Stimulated activated CD4-positive, alpha-beta T cell treated with anti-CD3 and anti-CD28 coated beads, Interleukin-1b, Interleukin-23, amount 100 ng/mL, for 4 hours (primary cell): Measurements from ENCODE around the gene UBAC2.
"Not testable (repeated sequence)": the region's sequence is repeated elsewhere in the genome, so short reads cannot be mapped to it uniquely, and the experiment has no call there.

Source experiments
- DNase-seq, 2 donors: peaks; one replicate each; pipeline ENCODE4 v3.0.0-alpha.2; 2020; ENCODE audit warnings: low read depth in 2 of 2

UBAC2 gene

DNA sequence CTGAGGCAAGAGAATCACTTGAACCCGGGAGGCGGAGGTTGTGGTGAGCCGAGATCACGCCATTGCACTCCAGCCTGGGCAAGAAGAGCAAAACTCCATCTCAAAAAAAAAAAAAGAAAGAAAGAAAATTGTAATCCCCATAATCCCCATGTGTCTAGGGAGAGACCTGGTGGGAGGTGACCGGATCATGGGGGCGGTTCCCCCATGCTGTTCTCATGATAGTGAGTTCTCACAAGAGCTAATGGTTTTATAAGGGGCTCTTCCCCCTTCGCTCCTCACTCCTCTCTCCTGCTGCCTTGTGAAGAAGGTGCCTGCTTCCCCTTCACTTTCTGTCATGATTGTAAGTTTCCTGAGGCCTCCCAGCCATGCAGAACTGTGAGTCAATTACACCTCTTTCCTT, 192.7 kb downstream of the UBAC2 start:
- DNase-seq: not testable (repeated sequence)

DNA sequence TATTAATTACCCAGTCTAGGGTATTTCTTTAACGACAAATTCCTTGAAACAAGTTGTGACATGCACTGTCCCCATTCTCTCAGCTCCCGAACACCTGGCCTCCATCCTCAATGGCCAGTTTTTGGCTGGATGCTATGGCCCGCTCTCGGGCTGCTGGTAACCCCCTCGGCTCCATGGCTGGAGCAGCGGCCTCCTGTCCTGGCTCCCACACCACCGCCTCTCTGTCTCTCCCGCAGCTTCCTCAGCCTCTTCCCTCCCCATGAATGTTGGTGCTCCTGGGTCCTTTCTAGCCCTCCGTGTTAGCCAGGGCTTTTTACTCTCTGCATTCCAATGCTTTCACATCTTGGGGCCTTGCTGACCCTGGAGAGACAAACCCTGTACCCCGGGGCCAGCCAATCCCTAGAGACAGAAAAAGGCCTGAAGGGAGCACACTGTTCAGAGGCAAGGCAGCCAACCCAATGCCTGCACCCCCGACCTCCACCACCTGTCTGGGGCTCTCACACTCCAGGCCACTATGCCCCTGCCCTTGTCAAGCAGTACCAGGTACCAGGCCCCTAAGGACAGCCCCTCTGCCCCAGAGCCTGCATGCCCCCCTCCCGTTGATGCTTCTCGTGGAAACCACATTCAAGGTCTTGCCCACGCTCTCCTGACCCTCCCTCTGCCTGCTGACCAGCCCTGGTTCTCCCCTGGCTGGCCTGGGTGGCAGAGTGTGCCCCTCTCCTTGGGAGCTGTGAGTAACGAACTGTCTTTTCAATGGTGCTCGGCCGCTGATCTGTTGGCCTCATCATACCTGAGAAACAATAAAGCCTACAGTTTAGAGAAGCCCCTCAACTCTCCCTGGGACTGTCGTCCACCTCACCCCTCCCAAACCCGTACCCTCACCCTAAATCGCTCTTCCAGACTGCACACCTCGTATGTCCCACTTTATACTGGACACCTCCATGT, 193.4 kb downstream of the UBAC2 start:
- DNase-seq: no peak

DNA sequence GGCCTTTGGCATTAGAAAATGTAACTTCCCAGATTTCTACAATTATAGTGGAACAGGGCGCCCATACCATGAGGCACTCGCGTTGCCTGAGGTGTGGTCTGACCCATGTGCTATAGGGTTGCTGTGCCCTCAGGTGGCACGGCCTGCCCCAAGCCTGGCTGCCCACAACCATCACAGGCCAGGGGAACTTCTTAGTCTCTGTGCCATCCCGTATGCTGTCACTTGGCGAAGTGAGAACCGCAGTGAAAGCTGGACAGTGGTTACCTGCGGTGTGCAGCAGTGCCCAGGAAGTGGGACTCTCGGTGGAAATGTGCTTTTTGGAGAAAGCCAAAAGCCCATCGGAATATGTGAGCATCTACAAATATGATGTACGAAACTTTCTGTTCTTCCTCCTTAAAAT, 194.8 kb downstream of the UBAC2 start:
- no peak for DNase-seq

- no peak for DNase-seq
These were observed 195.8 kb downstream of the UBAC2 start for GRCh38 chr13:99396446-99396845.

DNA sequence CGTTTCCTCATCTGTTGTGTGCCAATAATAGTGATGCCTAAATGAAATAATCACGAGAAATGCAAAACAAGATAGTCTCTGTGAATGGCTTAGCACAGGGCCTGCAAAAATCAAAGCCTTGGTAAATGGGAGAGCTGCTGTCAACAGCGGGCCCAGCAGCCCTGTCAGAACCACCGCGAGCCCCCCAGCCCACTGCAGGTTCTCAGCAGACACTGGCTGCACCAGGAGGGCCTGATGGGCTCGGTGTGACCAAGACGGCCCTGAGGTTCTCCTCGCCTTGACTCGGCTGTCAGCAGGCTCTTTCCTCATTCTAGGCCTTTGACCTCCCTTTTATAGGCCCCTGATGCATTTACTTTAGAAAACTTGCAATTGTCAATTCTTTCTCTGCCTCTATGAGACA, 197.4 kb downstream of the UBAC2 start:
- no peak for DNase-seq

DNA sequence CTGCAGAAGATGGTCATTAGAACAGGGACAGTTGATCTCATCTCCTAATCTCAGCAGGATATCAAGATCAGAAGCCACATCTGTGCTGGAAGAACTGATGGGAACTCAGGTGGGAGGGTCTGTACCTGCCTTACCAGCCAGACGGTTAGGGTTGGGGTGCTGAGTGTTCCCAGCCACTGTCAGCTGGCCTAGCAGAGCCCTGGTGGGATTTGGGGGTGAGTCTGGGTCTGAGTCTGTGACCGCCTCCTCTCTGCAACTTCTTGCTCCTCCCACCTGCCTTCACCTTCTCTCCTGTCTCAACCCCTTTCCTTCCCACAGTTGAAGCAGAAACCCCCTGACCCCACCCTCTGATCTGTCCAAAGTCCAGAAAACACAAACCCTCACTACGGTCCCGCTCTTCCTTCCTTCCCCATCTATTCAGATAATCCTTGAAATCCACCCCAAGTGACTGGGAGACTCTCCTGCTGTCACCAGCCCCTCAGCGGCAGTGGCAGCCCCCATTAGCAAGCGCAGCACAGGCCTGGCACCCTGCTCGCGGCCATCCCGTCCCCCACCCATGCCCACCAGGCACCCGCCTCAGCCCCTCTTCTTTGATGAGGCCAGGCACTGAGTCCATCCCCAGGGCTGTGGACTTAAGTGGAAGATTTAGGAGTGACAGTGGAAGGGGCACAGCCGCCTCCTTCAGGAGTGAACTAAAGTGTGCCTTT, 198.4 kb downstream of the UBAC2 start:
- no peak for DNase-seq

- DNase-seq: no peak
These were observed 198.9 kb downstream of the UBAC2 start for GRCh38 chr13:99399623-99399974.

- no peak for DNase-seq
These were observed 202.9 kb downstream of the UBAC2 start for GRCh38 chr13:99403458-99403971.

DNA sequence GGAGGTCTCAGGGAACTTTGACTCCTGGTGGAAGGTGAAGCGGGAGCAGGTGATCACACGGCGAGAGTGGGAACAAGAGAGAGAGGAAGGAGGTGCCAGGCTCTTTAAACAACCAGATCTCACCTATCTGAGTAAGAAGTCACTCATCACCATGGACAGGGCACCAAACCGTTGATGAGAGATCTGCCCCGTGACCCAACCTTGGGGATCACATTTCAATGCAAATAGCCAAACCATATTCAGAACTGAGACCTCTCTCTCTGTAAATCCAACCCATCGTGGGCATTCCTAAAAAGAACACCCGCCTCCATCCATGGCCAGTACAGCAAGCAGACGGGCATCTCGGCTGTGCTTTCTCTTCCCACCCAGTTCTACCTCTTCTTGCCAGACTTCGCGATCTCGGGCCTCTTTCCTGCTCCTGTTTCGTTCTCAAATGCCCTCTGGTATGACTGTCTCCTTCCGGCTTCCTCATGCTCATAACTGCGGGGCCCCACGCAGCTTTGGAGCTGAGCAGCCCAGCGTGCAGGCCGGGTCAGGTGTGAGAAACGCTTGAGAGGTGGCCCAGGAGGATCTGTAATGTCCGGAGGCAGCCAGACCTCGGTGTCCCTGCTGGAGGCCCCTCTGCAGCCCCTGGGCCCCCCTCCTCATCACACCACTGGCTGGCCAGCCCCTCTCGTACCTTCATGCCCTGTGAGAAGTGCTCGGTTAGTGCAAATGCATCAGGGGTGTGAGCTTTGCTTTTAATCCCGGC, 203.5 kb downstream of the UBAC2 start:
- DNase-seq: no peak

GRCh38 chr13:99405966-99406365, 205.3 kb downstream of the UBAC2 start:
- no peak for DNase-seq

DNA sequence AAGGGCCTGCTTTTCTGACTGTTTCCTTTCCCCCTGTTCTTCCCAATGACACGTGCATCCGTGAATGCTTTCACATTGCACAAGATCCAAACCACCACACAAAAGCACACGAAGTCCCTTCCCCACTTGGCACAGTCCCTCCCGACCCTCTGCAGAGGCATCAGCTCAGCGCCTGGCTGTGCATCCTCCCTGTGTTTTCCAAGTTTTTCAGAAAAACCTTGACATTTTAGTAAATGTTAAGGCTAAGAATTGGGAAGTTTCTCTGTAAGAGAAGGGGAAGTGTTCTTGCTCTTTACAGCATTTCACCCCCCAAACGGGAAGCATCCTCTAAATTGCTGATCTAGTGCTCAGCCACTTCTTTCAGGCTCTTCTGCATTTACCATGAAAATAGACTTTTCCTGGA, 206.1 kb downstream of the UBAC2 start:
- no peak for DNase-seq

DNA sequence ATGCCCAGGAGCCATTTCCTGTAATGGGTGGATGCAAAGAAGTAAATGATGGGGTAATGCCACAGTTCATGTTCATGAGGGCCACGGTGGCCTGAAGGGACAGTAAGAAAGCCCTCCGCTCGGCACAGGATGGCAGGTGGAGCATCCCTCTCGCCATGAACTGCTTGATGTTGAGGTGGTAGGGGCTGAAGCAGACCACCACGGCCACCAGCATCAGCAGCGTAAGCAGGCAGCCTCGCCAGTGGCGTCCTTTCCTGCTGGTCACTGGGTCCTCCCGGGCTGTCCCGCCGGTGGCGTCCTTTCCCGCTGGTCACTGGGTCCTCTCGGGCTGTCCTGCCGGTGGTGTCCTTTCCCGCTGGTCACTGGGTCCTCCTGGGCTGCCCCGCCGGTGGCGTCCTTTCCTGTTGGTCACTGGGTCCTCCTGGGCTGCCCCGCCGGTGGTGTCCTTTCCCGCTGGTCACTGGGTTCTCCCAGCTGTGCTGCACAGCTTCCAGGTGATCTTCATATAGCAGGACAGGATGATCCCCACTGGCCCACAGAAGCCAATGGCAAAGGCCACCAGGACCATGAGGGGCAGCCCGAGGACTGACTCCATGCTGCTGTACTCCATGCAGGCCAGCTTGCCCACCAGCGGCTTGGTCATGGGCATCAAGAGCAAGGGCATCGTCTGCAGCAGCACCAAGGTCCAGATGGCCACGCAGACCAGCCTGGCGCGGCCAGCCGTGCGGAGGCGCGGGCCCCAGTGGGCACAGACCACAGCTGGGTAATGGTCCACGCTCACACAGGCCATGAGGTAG, 207.4 kb downstream of the UBAC2 start:
- no peak for DNase-seq

DNA sequence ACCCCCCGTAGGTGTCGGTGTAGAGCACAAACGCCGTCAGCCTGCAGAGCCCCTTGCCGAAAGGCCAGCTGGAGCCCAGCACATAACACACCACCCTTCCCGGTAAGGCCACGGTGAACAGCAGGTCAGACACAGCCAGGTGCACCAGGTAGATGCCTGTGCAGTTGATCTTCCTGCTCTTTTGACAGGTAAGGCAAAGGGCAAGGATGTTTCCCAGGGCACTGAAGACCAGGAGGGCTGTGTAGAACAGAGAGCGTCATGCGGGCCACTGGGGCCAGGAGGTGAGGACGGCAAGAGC, 208.0 kb downstream of the UBAC2 start:
- DNase-seq: no peak

DNA sequence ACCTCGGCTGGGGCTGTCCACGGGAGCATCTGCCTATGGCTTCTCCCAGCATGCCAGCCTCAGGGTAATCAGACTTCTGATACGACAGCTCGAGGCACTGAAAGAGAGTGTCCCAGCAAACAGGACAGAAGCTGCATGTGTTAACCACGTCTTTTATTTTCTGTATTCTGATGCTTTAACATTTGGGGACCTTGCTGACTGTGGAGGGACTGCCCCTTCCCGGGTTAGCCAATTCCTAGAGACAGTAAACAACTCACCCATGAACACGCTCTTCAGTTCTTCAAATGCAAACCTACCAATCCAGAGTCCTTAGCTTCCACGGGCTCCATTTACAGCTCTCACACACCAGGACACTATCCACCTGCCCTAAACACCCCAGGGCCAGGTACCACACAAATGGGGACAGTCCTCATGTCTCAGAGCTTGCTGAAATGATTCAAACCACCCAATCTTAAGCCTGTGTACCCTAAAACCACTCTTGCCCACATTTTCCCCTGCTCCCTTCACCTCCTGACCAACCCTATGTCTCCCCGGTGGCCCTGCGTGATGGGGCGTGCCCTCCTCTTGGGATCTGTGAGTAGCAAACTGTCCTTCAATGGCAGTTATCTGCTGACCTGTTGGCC, 208.9 kb downstream of the UBAC2 start:
- not testable (repeated sequence) for DNase-seq

- not testable (repeated sequence) for DNase-seq
These were observed 210.2 kb downstream of the UBAC2 start for GRCh38 chr13:99410646-99411475.

DNA sequence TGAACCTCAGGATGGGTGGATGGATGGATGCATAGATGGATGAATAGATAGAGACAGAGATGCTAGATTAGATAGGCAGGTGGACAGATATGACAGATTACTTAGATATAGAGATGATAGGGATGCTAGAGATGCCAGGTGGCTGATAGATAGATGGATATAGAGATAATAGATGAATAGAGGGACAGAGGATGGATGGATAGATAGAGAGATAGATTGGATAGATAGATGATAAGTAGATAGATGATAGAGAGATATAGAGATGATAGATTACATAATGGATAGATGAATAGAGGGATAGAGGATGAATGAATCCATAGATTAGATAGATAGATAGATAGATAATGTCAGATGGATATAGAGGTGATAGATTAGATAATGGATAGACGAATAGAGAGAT, 212.2 kb downstream of the UBAC2 start:
- DNase-seq: no peak

DNA sequence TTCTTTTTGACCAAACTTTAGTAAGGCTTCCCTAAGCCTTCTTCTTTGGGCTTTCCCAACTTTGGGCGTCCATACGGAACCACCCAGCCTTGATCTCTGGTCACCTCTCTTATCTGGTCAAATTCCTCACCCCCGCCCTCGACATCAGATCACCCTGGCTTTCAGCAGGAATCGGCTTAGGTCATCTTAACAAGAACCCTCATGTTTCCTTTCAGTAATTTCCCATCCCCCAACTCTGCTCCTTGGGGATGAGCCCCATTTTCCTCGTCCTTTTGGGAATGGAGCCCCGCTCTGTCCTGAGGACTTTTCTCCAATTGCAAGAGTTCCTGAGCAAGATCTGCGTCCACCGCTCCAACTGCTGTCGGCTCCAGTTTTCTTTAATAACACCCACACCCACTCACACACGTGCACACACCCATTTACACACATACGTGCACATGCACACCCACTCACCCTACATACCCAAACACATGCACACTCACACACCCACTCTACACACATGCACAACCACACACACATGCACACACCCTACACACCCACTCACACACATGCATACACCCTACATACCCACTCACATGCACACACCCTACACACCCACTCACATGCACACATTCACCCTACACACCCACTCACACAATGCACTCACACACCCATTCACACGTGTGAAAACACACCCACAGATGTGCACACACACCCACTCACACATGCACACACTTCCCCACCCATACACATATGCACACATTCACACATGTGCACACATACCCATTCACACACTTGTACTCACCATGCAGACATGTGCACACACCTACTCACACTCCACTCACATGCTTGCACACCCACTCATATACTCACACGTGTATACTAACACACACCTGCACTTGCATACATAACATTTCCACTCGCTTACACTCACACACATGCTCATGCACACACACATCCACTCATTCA, 213.7 kb downstream of the UBAC2 start:
- no peak for DNase-seq

DNA sequence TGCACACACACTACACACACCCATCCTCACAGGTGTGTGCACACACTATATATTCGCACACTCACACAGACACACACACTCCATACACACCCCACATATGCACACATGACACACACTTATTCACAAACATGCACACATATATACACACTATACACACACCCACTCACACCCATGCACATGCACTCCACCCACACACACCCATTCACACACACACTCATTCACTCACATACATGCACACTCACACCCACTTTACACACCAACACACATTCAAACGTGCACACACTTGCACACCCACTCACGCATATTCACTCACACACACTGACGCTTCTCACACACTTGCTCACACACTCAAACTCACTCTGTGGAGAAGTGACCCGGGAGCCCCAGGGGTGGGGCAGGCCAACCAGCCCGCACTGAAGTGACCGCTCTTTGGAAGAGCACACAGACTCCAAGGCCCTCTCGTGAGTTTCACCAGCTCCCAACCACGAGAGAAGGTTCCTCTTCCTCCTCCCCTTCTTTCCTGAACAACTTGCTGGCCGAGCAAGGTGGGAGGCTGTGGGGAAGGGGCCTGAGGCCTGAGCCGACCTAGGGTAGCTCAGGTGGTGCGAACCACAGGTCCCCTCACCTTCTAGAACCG, 214.5 kb downstream of the UBAC2 start:
- no peak for DNase-seq
